H1 (cell line): ENCODE measurements around the gene BLCAP. TPM values are rescaled to one million over a fixed set of nuclear protein-coding genes. Genes with fewer than 3 reads are reported as not detected.

Source experiments
- CTCF ChIA-PET: fragments of 300-600 bp; sonication (Branson Sonifier 250); formaldehyde crosslinking; loops from one replicate; lab custom pipeline; 2021; ENCODE audit not compliant: partially characterized antibody; lab: Charles Lee
- POLR2A ChIA-PET: fragments of 300-600 bp; sonication (Branson Sonifier 250); formaldehyde crosslinking; loops from one replicate; lab custom pipeline; 2021; ENCODE audit warnings: inconsistent platforms; ENCODE audit not compliant: partially characterized antibody; lab: Charles Lee
- DNase-seq, 2 experiments: peaks; one replicate each; pipeline versions ENCODE4 v3.0.0 to v3.0.0-alpha.2; 2010 to 2022; ENCODE audit warnings: low spot score in 2 of 2, low read depth in 1 of 2, mixed read lengths in 1 of 2
- FAIRE-seq: peaks from 2 replicates; lab custom pipeline; 2011; peaks lifted over from hg19 to GRCh38; lab: Jason Lieb, UNC
- H2AFZ ChIP-seq: 2 replicates; pipeline ENCODE4 v1.8.1; 2012; ENCODE audit warnings: low read length, inconsistent platforms
- H2AK5ac ChIP-seq: 2 replicates; pipeline ENCODE4 v1.6.1; 2013; ENCODE audit warnings: low read depth, low read length
- H2BK120ac ChIP-seq: replicated peaks from 2 replicates; pipeline ENCODE3; 2013; ENCODE audit warnings: low read depth, low read length, inconsistent platforms
- H2BK12ac ChIP-seq: 2 replicates; pipeline ENCODE4 v1.6.1; 2013; ENCODE audit warnings: low read depth, low read length
- H2BK15ac ChIP-seq: 2 replicates; pipeline ENCODE4 v1.6.1; 2013; ENCODE audit warnings: low read length
- H2BK20ac ChIP-seq: 2 replicates; pipeline ENCODE4 v1.6.1; 2013; ENCODE audit warnings: low read length
- H2BK5ac ChIP-seq: 2 replicates; pipeline ENCODE4 v1.6.1; 2013; ENCODE audit warnings: low read depth, low read length
- H3K14ac ChIP-seq: 2 replicates; pipeline ENCODE4 v1.6.1; 2013; ENCODE audit warnings: inconsistent platforms; ENCODE audit not compliant: insufficient read length
- H3K18ac ChIP-seq: 2 replicates; pipeline ENCODE4 v1.6.1; 2013; ENCODE audit warnings: low read length; ENCODE audit errors: extremely low read depth
- H3K23ac ChIP-seq: 2 replicates; pipeline ENCODE4 v1.6.1; 2013; ENCODE audit warnings: inconsistent platforms; ENCODE audit not compliant: insufficient read length
- H3K23me2 ChIP-seq: 2 replicates; pipeline ENCODE4 v1.6.1; 2013; ENCODE audit warnings: low read depth, low read length
- H3K27ac ChIP-seq: 2 replicates; pipeline ENCODE4 v1.6.1; 2011; ENCODE audit warnings: low read depth, low read length, inconsistent platforms
- H3K27me3 ChIP-seq, 4 experiments: replicated peaks in 1 of 4; 1 replicate in 1 of 4; 2 replicates in 3 of 4; pipeline versions ENCODE4 v1.6.1 to v1.8.1; 2011 to 2013; ENCODE audit warnings: low read length in 3 of 4, mild to moderate bottlenecking in 3 of 4, inconsistent platforms in 2 of 4, mixed read lengths in 2 of 4, moderate library complexity in 1 of 4; ENCODE audit not compliant: control insufficient read depth in 3 of 4, insufficient read depth in 3 of 4; ENCODE audit errors: extremely low read depth in 1 of 4
- H3K36me3 ChIP-seq, 4 experiments: 2 replicates each; pipeline versions ENCODE4 v1.6.1 to v1.8.1; 2011 to 2013; ENCODE audit warnings: mild to moderate bottlenecking in 4 of 4, low read length in 3 of 4, moderate library complexity in 2 of 4, control low read depth in 1 of 4, inconsistent platforms in 1 of 4; ENCODE audit not compliant: insufficient read depth in 4 of 4, control insufficient read depth in 2 of 4
- H3K4ac ChIP-seq: replicated peaks from 2 replicates; pipeline ENCODE3; 2013; ENCODE audit warnings: low read length, low read depth, mixed read lengths, inconsistent platforms; ENCODE audit not compliant: insufficient read length
- H3K4me1 ChIP-seq, 4 experiments: replicated peaks in 1 of 4; 1 replicate in 1 of 4; 2 replicates in 3 of 4; pipeline versions ENCODE4 v1.6.1 to v1.8.1; 2011 to 2013; ENCODE audit warnings: low read length in 3 of 4, inconsistent platforms in 2 of 4, mixed read lengths in 1 of 4; ENCODE audit not compliant: insufficient read depth in 4 of 4, control insufficient read depth in 3 of 4
- H3K4me2 ChIP-seq, 2 experiments: 2 replicates each; pipeline versions ENCODE4 v1.6.1 to v1.8.1; 2011 to 2013; ENCODE audit warnings: low read depth in 2 of 2, low read length in 2 of 2, control low read depth in 1 of 2, inconsistent platforms in 1 of 2, mild to moderate bottlenecking in 1 of 2; ENCODE audit not compliant: insufficient read depth in 1 of 2
- H3K4me3 ChIP-seq, 4 experiments: fragments of 200-600, 300-600 bp in 1 of 4; sonication (generic), shearing (Covaris generic), sonication (Bioruptor Twin) in 1 of 4; 2 replicates each; pipeline versions ENCODE4 v1.5.1 to v1.8.1; 2011 to 2016; ENCODE audit warnings: low read length in 4 of 4, low read depth in 3 of 4, control low read depth in 2 of 4, inconsistent platforms in 2 of 4, mild to moderate bottlenecking in 2 of 4, mixed read lengths in 1 of 4, moderate library complexity in 1 of 4; ENCODE audit not compliant: insufficient read depth in 2 of 4; ENCODE audit errors: extremely low read depth in 1 of 4
- H3K56ac ChIP-seq: replicated peaks from 2 replicates; pipeline ENCODE3; 2013; ENCODE audit warnings: low read depth, mild to moderate bottlenecking, mixed read lengths, low read length, inconsistent platforms; ENCODE audit not compliant: insufficient read length
- H3K79me1 ChIP-seq: 2 replicates; pipeline ENCODE4 v1.6.1; 2013; ENCODE audit warnings: low read depth, low read length, control low read depth
- H3K79me2 ChIP-seq, 2 experiments: 2 replicates each; pipeline versions ENCODE4 v1.6.1 to v1.8.1; 2012 to 2013; ENCODE audit warnings: low read length in 2 of 2, mild to moderate bottlenecking in 2 of 2, inconsistent platforms in 1 of 2; ENCODE audit not compliant: insufficient read depth in 2 of 2, control insufficient read depth in 1 of 2
- H3K9ac ChIP-seq, 4 experiments: replicated peaks in 1 of 4; 1 replicate in 1 of 4; 2 replicates in 3 of 4; pipeline versions ENCODE4 v1.6.1 to v1.8.1; 2011 to 2013; ENCODE audit warnings: low read depth in 3 of 4, low read length in 3 of 4, control low read depth in 2 of 4, mild to moderate bottlenecking in 2 of 4, moderate library complexity in 2 of 4, inconsistent platforms in 1 of 4; ENCODE audit errors: extremely low read depth in 1 of 4
- H3K9me3 ChIP-seq, 2 experiments: 2 replicates each; pipeline versions ENCODE4 v1.6.1 to v1.8.1; 2012 to 2013; ENCODE audit warnings: mild to moderate bottlenecking in 2 of 2, moderate library complexity in 2 of 2, control low read depth in 1 of 2, inconsistent platforms in 1 of 2, low read depth in 1 of 2, low read length in 1 of 2, mixed read lengths in 1 of 2; ENCODE audit not compliant: insufficient read depth in 2 of 2
- H4K20me1 ChIP-seq, 2 experiments: replicated peaks in 1 of 2; 2 replicates each; pipeline versions ENCODE3 to v1.8.1; 2011 to 2013; ENCODE audit warnings: inconsistent platforms in 2 of 2, low read length in 2 of 2, mild to moderate bottlenecking in 1 of 2; ENCODE audit not compliant: insufficient read depth in 2 of 2, control insufficient read depth in 1 of 2
- H4K5ac ChIP-seq: 2 replicates; pipeline ENCODE4 v1.6.1; 2013; ENCODE audit warnings: low read length, low read depth, mixed read lengths, inconsistent platforms; ENCODE audit not compliant: insufficient read length
- H4K8ac ChIP-seq: 2 replicates; pipeline ENCODE4 v1.8.0; 2013; ENCODE audit warnings: mild to moderate bottlenecking, moderate library complexity, low read length, inconsistent platforms; ENCODE audit not compliant: insufficient read depth; ENCODE audit errors: extremely low read depth
- H4K91ac ChIP-seq: replicated peaks from 2 replicates; pipeline ENCODE3; 2013; ENCODE audit warnings: low read length, mixed read lengths, inconsistent platforms; ENCODE audit not compliant: insufficient read length
- CBX5 ChIP-seq: fragments of 300-800, 300-1000 bp; sonication (generic); IDR thresholded peaks from 2 replicates; pipeline ENCODE4 v1.7.1; 2016; ENCODE audit warnings: antibody characterized with exemption, low read length, low read depth
- JUN ChIP-seq: IDR thresholded peaks from 2 replicates; pipeline ENCODE4 v1.6.1; 2011; ENCODE audit warnings: low read depth, mild to moderate bottlenecking, improper control_type of control experiment, low read length
- JUND ChIP-seq: IDR thresholded peaks from 2 replicates; pipeline ENCODE4 v1.6.1; 2011; ENCODE audit warnings: mild to moderate bottlenecking, improper control_type of control experiment, low read length
- POLR2AphosphoS5 ChIP-seq: IDR thresholded peaks from 2 replicates; pipeline ENCODE4 v1.6.1; 2011; ENCODE audit warnings: low read depth, low read length
- RXRA ChIP-seq: IDR thresholded peaks from 2 replicates; pipeline ENCODE4 v1.6.1; 2011; ENCODE audit warnings: low read depth, mild to moderate bottlenecking, low read length, moderate library complexity; ENCODE audit not compliant: insufficient read depth
- SP1 ChIP-seq: IDR thresholded peaks from 2 replicates; pipeline ENCODE4 v1.6.1; 2011; ENCODE audit warnings: low read depth, low read length
- SP2 ChIP-seq: IDR thresholded peaks from 2 replicates; pipeline ENCODE4 v1.6.1; 2012; ENCODE audit warnings: mild to moderate bottlenecking, low read length, inconsistent platforms
- SRF ChIP-seq: IDR thresholded peaks from 2 replicates; pipeline ENCODE4 v1.6.1; 2011; ENCODE audit warnings: mild to moderate bottlenecking, low read depth, low read length, moderate library complexity
- TAF1 ChIP-seq: IDR thresholded peaks from 2 replicates; pipeline ENCODE4 v1.6.1; 2011; ENCODE audit warnings: mild to moderate bottlenecking, low read depth, low read length
- whole genome bisulfite sequencing, 2 experiments: shearing (Covaris generic) in 1 of 2; methylation state at CpG; one replicate each; pipeline versions ENCODE4 v1.1.6 to v1.1.7; 2013 to 2015; ENCODE audit warnings: low lambda C conversion rate in 2 of 2, mixed read lengths in 2 of 2, inconsistent platforms in 1 of 2, low coverage in 1 of 2, missing lambda C conversion rate in 1 of 2; ENCODE audit not compliant: insufficient replicate concordance in 2 of 2, insufficient coverage in 1 of 2, insufficient read length in 1 of 2; ENCODE audit errors: extremely low coverage in 1 of 2, missing lambda C conversion rate in 1 of 2; 5-methylcytosine and 5-hydroxymethylcytosine counted together
- polyA plus RNA-seq, 7 experiments: library from polyadenylated mRNA; depleted of rRNA in 3 of 7; stranded (reverse) in 5 of 7; unstranded in 2 of 7; fragments of >200 nt in 5 of 7; fragments of 200-250 nt in 2 of 7; gene quantifications; 1 replicate in 5 of 7; 2 replicates in 1 of 7; 4 replicates in 1 of 7; pipeline versions ENCODE4 v1.2.1 to v1.2.3, GENCODE V29; 2011 to 2013; ENCODE audit warnings: missing spikeins in 2 of 7, mixed read lengths in 2 of 7
- total RNA-seq: library from RNA; stranded (reverse); fragmentation: NEBNext Ultra II Directional; extraction: Animal tissue kit (Norgen Biotek cat#: 25700); gene quantifications from 2 replicates; pipeline ENCODE4 v1.2.1, GENCODE V29; 2021

The BLCAP gene
- total and polyA plus RNA-seq, 2 of the 8 experiments (the other 6 are each of a cell fraction or from before 2014, with no cell fraction given): 60.3 to 72.2 TPM

DNA sequence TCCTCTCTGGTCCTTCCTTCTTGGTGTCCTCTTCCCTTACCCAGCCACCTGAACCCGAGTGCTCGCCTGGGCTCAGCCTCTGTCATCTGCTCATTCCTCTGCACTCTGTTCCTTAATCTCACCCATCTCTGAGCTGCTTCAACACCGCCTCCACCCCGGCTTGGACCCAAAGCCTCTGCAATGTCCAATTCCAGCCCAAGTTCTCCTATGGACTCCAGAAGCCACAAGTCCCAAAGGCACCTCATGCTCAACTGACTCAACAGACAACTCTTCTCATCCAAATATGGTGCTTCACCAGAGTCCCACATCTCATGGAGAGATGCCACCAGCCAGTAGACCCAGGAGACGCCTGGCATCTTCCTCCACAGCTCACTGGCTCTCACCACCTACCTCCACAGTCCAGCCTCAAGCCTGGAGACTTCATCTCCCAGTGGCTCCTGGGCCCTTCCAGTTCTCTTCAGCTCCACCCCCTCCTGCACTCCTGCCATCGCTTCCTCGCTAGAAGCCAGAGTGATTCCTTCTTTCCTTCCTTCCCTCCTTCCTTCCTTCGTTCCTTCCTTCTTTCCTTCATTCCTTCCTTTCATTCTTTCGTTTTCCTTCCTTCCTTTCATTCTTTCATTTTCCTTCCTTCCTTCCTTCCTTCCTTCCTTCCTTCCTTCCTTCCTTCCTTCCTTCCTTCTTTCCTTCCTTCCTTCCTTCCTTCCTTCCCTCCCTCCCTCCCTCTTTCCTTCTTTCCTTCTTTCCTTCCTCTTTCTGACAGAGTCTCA is 47.6 kb downstream of the BLCAP start:
- H3K23me2 ChIP-seq: no peaks in the 10 kb centered on the region
- H2AK5ac ChIP-seq: no peak overlapping the region
- no peak overlapping the region for H2BK120ac ChIP-seq
- H3K4me3 ChIP-seq: no peak overlapping the region
- no peak overlapping the region for H2BK15ac ChIP-seq
- no peak overlapping the region for H3K4ac ChIP-seq
- no peaks in the 10 kb centered on the region for H3K36me3 ChIP-seq
- H3K27ac ChIP-seq: no peak overlapping the region
- TF ChIP-seq JUN (no peak), SRF (no peak), JUND (no peak), CBX5 (no peak), TAF1 (no peak), SP2 (no peak), POLR2AphosphoS5 (no peak), RXRA (no peak), SP1 (no peak)
- no peaks in the 10 kb centered on the region for H3K4me1 ChIP-seq
- ChIA-PET CTCF (interaction anchor here (1.3 to 2.4 kb wide), 2 partner anchors 37 to 84 kb away, joined by 3 to 6 read pairs; no protein-coding TSS in a partner anchor), POLR2A (interaction anchor here (1.0 to 1.8 kb wide), 3 partner anchors 8 to 26 kb away, joined by 3 to 6 read pairs (median 3); no protein-coding TSS in a partner anchor)
- H3K79me1 ChIP-seq: no peaks in the 10 kb centered on the region
- H3K79me2 ChIP-seq: no peaks in the 10 kb centered on the region
- H4K20me1 ChIP-seq: no peaks in the 10 kb centered on the region
- FAIRE-seq (no peak), DNase-seq (no peak)
- H4K8ac ChIP-seq: no peak overlapping the region
- H3K23ac ChIP-seq: no peak overlapping the region
- no peak overlapping the region for H3K4me2 ChIP-seq
- no peak overlapping the region for H4K5ac ChIP-seq
- H3K14ac ChIP-seq: no peak overlapping the region
- H3K18ac ChIP-seq: no peak overlapping the region
- H2AFZ ChIP-seq: no peak overlapping the region
- no peak overlapping the region for H2BK5ac ChIP-seq
- H3K9me3 ChIP-seq: peaks cover 0 to 6% of the 10 kb centered on the region in 2 experiments; a peak in 2 of 4 replicates
- H2BK20ac ChIP-seq: no peak overlapping the region
- H3K56ac ChIP-seq: no peak overlapping the region
- no peaks in the 10 kb centered on the region; a peak in 1 of 7 replicates for H3K27me3 ChIP-seq
- WGBS, 2 experiments: 84 to 96% methylated on average over 2 to 9 of the region's 9 CpGs
- H3K9ac ChIP-seq: no peak overlapping the region; a peak in 1 of 7 replicates
- H2BK12ac ChIP-seq: no peak overlapping the region
- H4K91ac ChIP-seq: no peak overlapping the region
